A673 (cell line): ENCODE results near the gene NECTIN3. TPM values are rescaled to one million over a fixed set of nuclear protein-coding genes. Genes with fewer than 3 reads are reported as not detected.

Source experiments
- BruUV-seq: library from RNA; stranded (reverse); fragments of 400-500 nt; replicated peaks from 2 replicates; lab custom pipeline; 2021; lab: Mats Ljungman, UMichigan
- CTCF ChIA-PET: fragments of 300-600 bp; sonication (Branson Sonifier 250); formaldehyde crosslinking; loops from one replicate; lab custom pipeline; 2022; ENCODE audit warnings: antibody characterized with exemption; lab: Charles Lee
- POLR2A ChIA-PET: fragments of 300-600 bp; sonication (Branson Sonifier 250); formaldehyde crosslinking; loops from one replicate; lab custom pipeline; 2022; ENCODE audit warnings: antibody characterized with exemption; ENCODE audit not compliant: low non-redundant PET; lab: Charles Lee
- DNase-seq: peaks from one replicate; pipeline ENCODE4 v3.0.0-alpha.2; 2015; ENCODE audit warnings: low spot score
- H3K27ac ChIP-seq: fragments of 200-600 bp; sonication (generic); 2 replicates; pipeline ENCODE4 v1.5.1; 2016; ENCODE audit warnings: mixed run types, low read depth, mild to moderate bottlenecking, mixed read lengths, antibody characterized with exemption, low read length; ENCODE audit not compliant: poor library complexity, severe bottlenecking
- H3K27me3 ChIP-seq: fragments of 200-600 bp; sonication (generic); replicated peaks from 2 replicates; pipeline ENCODE4 v1.6.1; 2017; ENCODE audit warnings: mixed run types, low read depth, mild to moderate bottlenecking, mixed read lengths, antibody characterized with exemption, low read length; ENCODE audit not compliant: insufficient read depth, poor library complexity
- H3K36me3 ChIP-seq: fragments of 200-600 bp; sonication (generic); 2 replicates; pipeline ENCODE4 v1.6.1; 2016; ENCODE audit warnings: mixed run types, mild to moderate bottlenecking, mixed read lengths, antibody characterized with exemption, low read length; ENCODE audit not compliant: insufficient read depth, poor library complexity, severe bottlenecking
- H3K4me1 ChIP-seq: fragments of 200-600 bp; sonication (generic); 2 replicates; pipeline ENCODE4 v1.6.1; 2017; ENCODE audit warnings: mixed run types, mild to moderate bottlenecking, mixed read lengths, antibody characterized with exemption, low read length; ENCODE audit not compliant: insufficient read depth, poor library complexity, severe bottlenecking
- H3K4me3 ChIP-seq: fragments of 200-600 bp; sonication (generic); 2 replicates; pipeline ENCODE4 v1.5.1; 2016; ENCODE audit warnings: low read depth, mixed run types, mild to moderate bottlenecking, mixed read lengths, low read length; ENCODE audit not compliant: poor library complexity, severe bottlenecking
- H3K9me3 ChIP-seq: fragments of 200-600 bp; sonication (generic); 2 replicates; pipeline ENCODE4 v1.6.1; 2016; ENCODE audit warnings: mixed run types, low read depth, mild to moderate bottlenecking, mixed read lengths, antibody characterized with exemption, low read length; ENCODE audit not compliant: poor library complexity, severe bottlenecking
- EZH2 ChIP-seq: fragments of 200-600 bp; sonication (generic); IDR thresholded peaks from 2 replicates; pipeline ENCODE4 v1.6.1; 2017; ENCODE audit warnings: borderline replicate concordance, low read depth, mild to moderate bottlenecking, mixed read lengths, antibody characterized with exemption, low read length; ENCODE audit not compliant: poor library complexity, severe bottlenecking
- intact Hi-C: fragments of 100-400 bp; cut with micrococcal nuclease; formaldehyde crosslinking; loops from one replicate; pipeline ENCODE4 v1.10.0; 2022; ENCODE audit not compliant: unreplicated experiment
- total RNA-seq: library from RNA; stranded (reverse); gene quantifications from 2 replicates; pipeline ENCODE4 v1.2.3, GENCODE V29; 2021
- TF ChIP-seq, protein P1 (sequence below): fragments of 300-800, 200-600 bp; sonication (generic); conservative IDR thresholded peaks from 2 replicates; pipeline ENCODE4 v1.5.1; 2017; ENCODE audit warnings: low read depth, mild to moderate bottlenecking, antibody characterized with exemption, low read length, moderate library complexity, mixed read lengths

NECTIN3 gene
- total RNA-seq, 1 experiment from 2014 or later, result 9.4 TPM

GRCh38 chr3:111156517-111156916 is 84.9 kb downstream of the NECTIN3 start:
- no TSS peak for BruUV-seq
- H3K27me3 ChIP-seq, result no peaks in the 10 kb centered on the region
- ChIA-PET CTCF (no interaction called here), POLR2A (no interaction called here)
- DNase-seq, result no peak
- TF ChIP-seq, protein P1, sequence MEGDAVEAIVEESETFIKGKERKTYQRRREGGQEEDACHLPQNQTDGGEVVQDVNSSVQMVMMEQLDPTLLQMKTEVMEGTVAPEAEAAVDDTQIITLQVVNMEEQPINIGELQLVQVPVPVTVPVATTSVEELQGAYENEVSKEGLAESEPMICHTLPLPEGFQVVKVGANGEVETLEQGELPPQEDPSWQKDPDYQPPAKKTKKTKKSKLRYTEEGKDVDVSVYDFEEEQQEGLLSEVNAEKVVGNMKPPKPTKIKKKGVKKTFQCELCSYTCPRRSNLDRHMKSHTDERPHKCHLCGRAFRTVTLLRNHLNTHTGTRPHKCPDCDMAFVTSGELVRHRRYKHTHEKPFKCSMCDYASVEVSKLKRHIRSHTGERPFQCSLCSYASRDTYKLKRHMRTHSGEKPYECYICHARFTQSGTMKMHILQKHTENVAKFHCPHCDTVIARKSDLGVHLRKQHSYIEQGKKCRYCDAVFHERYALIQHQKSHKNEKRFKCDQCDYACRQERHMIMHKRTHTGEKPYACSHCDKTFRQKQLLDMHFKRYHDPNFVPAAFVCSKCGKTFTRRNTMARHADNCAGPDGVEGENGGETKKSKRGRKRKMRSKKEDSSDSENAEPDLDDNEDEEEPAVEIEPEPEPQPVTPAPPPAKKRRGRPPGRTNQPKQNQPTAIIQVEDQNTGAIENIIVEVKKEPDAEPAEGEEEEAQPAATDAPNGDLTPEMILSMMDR, result no peak
- TF ChIP-seq EZH2, result no peak
- no peaks in the 10 kb centered on the region for H3K36me3 ChIP-seq
- H3K4me3 ChIP-seq, result no peak overlapping the region
- H3K9me3 ChIP-seq, result no peaks in the 10 kb centered on the region
- no peaks in the 10 kb centered on the region for H3K4me1 ChIP-seq
- H3K27ac ChIP-seq, result no peak overlapping the region
- intact Hi-C loops, result no loop called here

GRCh38 chr3:111159391-111159790 is 87.8 kb downstream of the NECTIN3 start:
- DNase-seq, result no peak
- intact Hi-C loops, result no loop called here
- no peak for TF ChIP-seq EZH2
- TF ChIP-seq, protein P1, result no peak
- H3K4me1 ChIP-seq, result no peaks in the 10 kb centered on the region
- H3K27ac ChIP-seq, result no peak overlapping the region
- ChIA-PET CTCF (no interaction called here), POLR2A (no interaction called here)
- no peak overlapping the region for H3K4me3 ChIP-seq
- no peaks in the 10 kb centered on the region for H3K36me3 ChIP-seq
- H3K9me3 ChIP-seq, result no peaks in the 10 kb centered on the region
- BruUV-seq, result no TSS peak
- H3K27me3 ChIP-seq, result no peaks in the 10 kb centered on the region

DNA sequence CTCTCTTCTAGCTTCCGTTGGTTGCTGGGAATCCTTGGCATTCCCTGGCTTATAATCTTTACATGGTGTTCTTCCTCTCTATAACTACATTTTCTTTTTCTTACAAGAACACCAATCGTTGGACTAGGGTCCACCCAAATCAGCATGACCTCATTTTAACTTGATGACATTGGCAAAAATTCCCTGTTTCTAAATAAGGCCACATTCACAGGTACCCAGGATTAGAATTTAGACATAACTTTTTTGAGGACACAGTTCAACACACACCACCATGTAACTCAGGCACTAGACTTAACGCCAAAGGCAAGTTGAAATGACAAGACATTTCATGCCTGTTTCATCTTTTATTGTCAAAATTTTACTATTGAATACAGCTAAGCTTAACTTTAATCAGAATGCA is 93.0 kb downstream of the NECTIN3 start:
- no TSS peak for BruUV-seq
- Histone ChIP-seq H3K4me1 (no peaks in the 10 kb centered on the region), H3K4me3 (no peak overlapping the region), H3K9me3 (no peaks in the 10 kb centered on the region), H3K36me3 (no peaks in the 10 kb centered on the region), H3K27ac (no peak overlapping the region), H3K27me3 (no peaks in the 10 kb centered on the region)
- POLR2A ChIA-PET, result no interaction called here
- DNase-seq, result no peak
- CTCF ChIA-PET, result no interaction called here
- intact Hi-C loops, result no loop called here
- no peak for TF ChIP-seq EZH2
- TF ChIP-seq, protein P1, result no peak
